ENCODE results near the gene SMIM35.

DNA sequence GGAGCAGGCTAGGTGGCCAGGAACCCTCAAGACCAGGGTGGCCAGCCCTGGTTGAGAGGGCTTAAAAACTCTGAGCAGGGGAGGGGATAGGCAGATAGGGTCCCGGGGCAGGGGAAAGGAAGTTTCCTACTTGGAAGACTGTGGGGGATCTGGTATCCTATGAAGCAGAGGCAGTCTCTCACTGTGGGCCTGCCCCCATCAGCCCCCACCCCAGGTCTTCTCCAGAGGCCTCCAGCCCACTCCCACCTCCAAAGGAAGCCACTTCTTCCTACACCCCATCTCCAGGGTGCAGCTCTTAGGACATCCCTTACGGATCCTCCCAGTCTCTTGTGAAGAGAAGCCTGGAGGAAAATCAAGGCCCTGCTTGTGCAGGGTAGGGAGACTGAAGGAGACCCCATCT, 49.6 kb upstream of the SMIM35 start:
- TF ChIP-seq, protein P1, sequence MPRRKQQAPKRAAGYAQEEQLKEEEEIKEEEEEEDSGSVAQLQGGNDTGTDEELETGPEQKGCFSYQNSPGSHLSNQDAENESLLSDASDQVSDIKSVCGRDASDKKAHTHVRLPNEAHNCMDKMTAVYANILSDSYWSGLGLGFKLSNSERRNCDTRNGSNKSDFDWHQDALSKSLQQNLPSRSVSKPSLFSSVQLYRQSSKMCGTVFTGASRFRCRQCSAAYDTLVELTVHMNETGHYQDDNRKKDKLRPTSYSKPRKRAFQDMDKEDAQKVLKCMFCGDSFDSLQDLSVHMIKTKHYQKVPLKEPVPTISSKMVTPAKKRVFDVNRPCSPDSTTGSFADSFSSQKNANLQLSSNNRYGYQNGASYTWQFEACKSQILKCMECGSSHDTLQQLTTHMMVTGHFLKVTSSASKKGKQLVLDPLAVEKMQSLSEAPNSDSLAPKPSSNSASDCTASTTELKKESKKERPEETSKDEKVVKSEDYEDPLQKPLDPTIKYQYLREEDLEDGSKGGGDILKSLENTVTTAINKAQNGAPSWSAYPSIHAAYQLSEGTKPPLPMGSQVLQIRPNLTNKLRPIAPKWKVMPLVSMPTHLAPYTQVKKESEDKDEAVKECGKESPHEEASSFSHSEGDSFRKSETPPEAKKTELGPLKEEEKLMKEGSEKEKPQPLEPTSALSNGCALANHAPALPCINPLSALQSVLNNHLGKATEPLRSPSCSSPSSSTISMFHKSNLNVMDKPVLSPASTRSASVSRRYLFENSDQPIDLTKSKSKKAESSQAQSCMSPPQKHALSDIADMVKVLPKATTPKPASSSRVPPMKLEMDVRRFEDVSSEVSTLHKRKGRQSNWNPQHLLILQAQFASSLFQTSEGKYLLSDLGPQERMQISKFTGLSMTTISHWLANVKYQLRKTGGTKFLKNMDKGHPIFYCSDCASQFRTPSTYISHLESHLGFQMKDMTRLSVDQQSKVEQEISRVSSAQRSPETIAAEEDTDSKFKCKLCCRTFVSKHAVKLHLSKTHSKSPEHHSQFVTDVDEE (CRISPR knock-in tag; IDR thresholded peaks at IDR 0.05), result no peak
- TF ChIP-seq RARB (CRISPR knock-in tag; IDR thresholded peaks at IDR 0.05), result no peak
- TF ChIP-seq ZNF8 (CRISPR knock-in tag; IDR thresholded peaks at IDR 0.05), result no peak
- no peak for TF ChIP-seq ZFP30 (CRISPR knock-in tag; IDR thresholded peaks at IDR 0.05)
- no peak for TF ChIP-seq OSR1 (CRISPR knock-in tag; IDR thresholded peaks at IDR 0.05)
- TF ChIP-seq, protein P2, sequence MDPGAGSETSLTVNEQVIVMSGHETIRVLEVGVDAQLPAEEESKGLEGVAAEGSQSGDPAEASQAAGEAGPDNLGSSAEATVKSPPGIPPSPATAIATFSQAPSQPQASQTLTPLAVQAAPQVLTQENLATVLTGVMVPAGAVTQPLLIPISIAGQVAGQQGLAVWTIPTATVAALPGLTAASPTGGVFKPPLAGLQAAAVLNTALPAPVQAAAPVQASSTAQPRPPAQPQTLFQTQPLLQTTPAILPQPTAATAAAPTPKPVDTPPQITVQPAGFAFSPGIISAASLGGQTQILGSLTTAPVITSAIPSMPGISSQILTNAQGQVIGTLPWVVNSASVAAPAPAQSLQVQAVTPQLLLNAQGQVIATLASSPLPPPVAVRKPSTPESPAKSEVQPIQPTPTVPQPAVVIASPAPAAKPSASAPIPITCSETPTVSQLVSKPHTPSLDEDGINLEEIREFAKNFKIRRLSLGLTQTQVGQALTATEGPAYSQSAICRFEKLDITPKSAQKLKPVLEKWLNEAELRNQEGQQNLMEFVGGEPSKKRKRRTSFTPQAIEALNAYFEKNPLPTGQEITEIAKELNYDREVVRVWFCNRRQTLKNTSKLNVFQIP (CRISPR knock-in tag; IDR thresholded peaks at IDR 0.05; ENCODE audit: borderline replicate concordance, low read depth), result no peak
- TF ChIP-seq ZFP3 (CRISPR knock-in tag; IDR thresholded peaks at IDR 0.05), result no peak
- TF ChIP-seq, protein P3, sequence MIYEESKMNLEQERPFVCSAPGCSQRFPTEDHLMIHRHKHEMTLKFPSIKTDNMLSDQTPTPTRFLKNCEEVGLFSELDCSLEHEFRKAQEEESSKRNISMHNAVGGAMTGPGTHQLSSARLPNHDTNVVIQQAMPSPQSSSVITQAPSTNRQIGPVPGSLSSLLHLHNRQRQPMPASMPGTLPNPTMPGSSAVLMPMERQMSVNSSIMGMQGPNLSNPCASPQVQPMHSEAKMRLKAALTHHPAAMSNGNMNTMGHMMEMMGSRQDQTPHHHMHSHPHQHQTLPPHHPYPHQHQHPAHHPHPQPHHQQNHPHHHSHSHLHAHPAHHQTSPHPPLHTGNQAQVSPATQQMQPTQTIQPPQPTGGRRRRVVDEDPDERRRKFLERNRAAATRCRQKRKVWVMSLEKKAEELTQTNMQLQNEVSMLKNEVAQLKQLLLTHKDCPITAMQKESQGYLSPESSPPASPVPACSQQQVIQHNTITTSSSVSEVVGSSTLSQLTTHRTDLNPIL (CRISPR knock-in tag; IDR thresholded peaks at IDR 0.05; ENCODE audit: low read depth), result no peak
- TF ChIP-seq, protein P4, sequence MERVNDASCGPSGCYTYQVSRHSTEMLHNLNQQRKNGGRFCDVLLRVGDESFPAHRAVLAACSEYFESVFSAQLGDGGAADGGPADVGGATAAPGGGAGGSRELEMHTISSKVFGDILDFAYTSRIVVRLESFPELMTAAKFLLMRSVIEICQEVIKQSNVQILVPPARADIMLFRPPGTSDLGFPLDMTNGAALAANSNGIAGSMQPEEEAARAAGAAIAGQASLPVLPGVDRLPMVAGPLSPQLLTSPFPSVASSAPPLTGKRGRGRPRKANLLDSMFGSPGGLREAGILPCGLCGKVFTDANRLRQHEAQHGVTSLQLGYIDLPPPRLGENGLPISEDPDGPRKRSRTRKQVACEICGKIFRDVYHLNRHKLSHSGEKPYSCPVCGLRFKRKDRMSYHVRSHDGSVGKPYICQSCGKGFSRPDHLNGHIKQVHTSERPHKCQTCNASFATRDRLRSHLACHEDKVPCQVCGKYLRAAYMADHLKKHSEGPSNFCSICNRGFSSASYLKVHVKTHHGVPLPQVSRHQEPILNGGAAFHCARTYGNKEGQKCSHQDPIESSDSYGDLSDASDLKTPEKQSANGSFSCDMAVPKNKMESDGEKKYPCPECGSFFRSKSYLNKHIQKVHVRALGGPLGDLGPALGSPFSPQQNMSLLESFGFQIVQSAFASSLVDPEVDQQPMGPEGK (CRISPR knock-in tag; IDR thresholded peaks at IDR 0.05; ENCODE audit: borderline replicate concordance), result no peak
- no peak for TF ChIP-seq ZC3H10 (CRISPR knock-in tag; IDR thresholded peaks at IDR 0.05)
- TF ChIP-seq GLIS3 (CRISPR knock-in tag; IDR thresholded peaks at IDR 0.05), result no peak
- no peak for TF ChIP-seq ARNTL (CRISPR knock-in tag; IDR thresholded peaks at IDR 0.05; ENCODE audit: borderline replicate concordance, low read depth)
- TF ChIP-seq TOX (CRISPR knock-in tag; IDR thresholded peaks at IDR 0.05; ENCODE audit: borderline replicate concordance), result no peak
- no peak for TF ChIP-seq PPARA (CRISPR knock-in tag; IDR thresholded peaks at IDR 0.05; ENCODE audit: borderline replicate concordance)

Data from SK-N-SH treated with all-trans-retinoic acid at 6 μM for 48 hours (cell line).